DOHH2 (cell line): ENCODE results near the gene ABI2.
"Not testable (repeated sequence)": the region's sequence is repeated elsewhere in the genome, so short reads cannot be mapped to it uniquely, and the experiment has no call there.

Experiments
- H3F3A ChIP-seq: fragments of 200-600 bp; sonication (generic), shearing (Covaris generic); 2 replicates; pipeline ENCODE4 v1.6.0; 2016; ENCODE audit warnings: antibody characterized with exemption, mild to moderate bottlenecking; ENCODE audit not compliant: control insufficient read depth, insufficient read depth
- H3K27ac ChIP-seq: fragments of 200-600 bp; sonication (generic); 2 replicates; pipeline ENCODE4 v1.5.1; 2014; ENCODE audit warnings: low read depth, mild to moderate bottlenecking, low read length, moderate library complexity
- H3K27me3 ChIP-seq: fragments of 200-600 bp; sonication (generic); 2 replicates; pipeline ENCODE4 v1.6.1; 2014; ENCODE audit warnings: mild to moderate bottlenecking, low read length, mixed read lengths; ENCODE audit not compliant: control insufficient read depth
- H3K36me3 ChIP-seq: fragments of 200-600 bp; sonication (generic); 2 replicates; pipeline ENCODE4 v1.6.1; 2014; ENCODE audit warnings: mild to moderate bottlenecking, low read length, moderate library complexity, mixed read lengths; ENCODE audit not compliant: control insufficient read depth
- H3K4me1 ChIP-seq: fragments of 200-600 bp; sonication (generic); 2 replicates; pipeline ENCODE4 v1.6.1; 2014; ENCODE audit warnings: mild to moderate bottlenecking, low read length, mixed read lengths; ENCODE audit not compliant: control insufficient read depth
- H3K4me2 ChIP-seq: fragments of 200-600 bp; sonication (generic); 2 replicates; pipeline ENCODE4 v1.6.0; 2014; ENCODE audit warnings: mild to moderate bottlenecking, low read length, moderate library complexity
- H3K4me3 ChIP-seq: fragments of 200-600 bp; sonication (generic); 2 replicates; pipeline ENCODE4 v1.5.1; 2014; ENCODE audit warnings: mild to moderate bottlenecking, low read length, mixed read lengths
- H3K79me2 ChIP-seq: fragments of 200-600 bp; sonication (generic); 2 replicates; pipeline ENCODE4 v1.6.1; 2014; ENCODE audit warnings: mild to moderate bottlenecking, low read length, mixed read lengths; ENCODE audit not compliant: control insufficient read depth
- H3K9me2 ChIP-seq: fragments of 200-600 bp; sonication (generic); replicated peaks from 2 replicates; pipeline ENCODE4 v1.6.1; 2014; ENCODE audit warnings: mild to moderate bottlenecking, low read length, mixed read lengths; ENCODE audit not compliant: control insufficient read depth
- H3K9me3 ChIP-seq: fragments of 200-600 bp; sonication (generic); 2 replicates; pipeline ENCODE4 v1.6.1; 2014; ENCODE audit warnings: antibody characterized with exemption, low read length, mixed read lengths; ENCODE audit not compliant: control insufficient read depth, insufficient read depth
- H4K20me1 ChIP-seq: fragments of 200-600 bp; sonication (generic); 2 replicates; pipeline ENCODE4 v1.6.0; 2014; ENCODE audit warnings: low read depth, mild to moderate bottlenecking, antibody characterized with exemption, low read length, moderate library complexity; ENCODE audit not compliant: control insufficient read depth, insufficient read depth
- EZH2phosphoT487 ChIP-seq: fragments of 200-600 bp; sonication (generic); IDR thresholded peaks from 2 replicates; pipeline ENCODE4 v1.6.1; 2017; ENCODE audit warnings: borderline replicate concordance, mild to moderate bottlenecking, antibody characterized with exemption, low read length, moderate library complexity, mixed read lengths
- TF ChIP-seq, protein P1 (sequence below): fragments of 200-600 bp; sonication (generic); IDR thresholded peaks from one replicate; pipeline ENCODE4 v1.5.1; 2014; ENCODE audit warnings: antibody characterized with exemption, mild to moderate bottlenecking, low read depth, low read length; ENCODE audit not compliant: poor library complexity, severe bottlenecking

The ABI2 gene

DNA sequence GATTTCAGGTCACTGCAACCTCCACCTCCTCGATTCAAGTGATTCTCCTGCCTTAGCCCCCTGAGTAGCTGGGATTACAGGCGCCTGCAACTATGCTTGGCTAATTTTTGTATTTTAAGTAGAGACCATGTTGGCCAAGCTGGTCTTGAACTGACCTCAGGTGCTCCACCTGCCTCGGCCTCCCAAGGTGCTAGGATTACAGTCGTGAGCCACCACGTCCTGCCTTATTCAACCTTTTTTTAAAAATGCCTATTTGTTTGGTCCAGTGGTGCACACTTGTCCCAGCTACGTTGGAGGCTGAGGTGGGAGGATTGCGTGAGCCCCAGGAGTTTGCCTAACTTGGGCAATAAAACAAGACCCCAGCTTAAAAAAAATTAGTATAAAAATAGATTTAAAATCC lies 46.1 kb upstream of the ABI2 start:
- H3K27ac ChIP-seq: no peak overlapping the region
- H3K27me3 ChIP-seq: no peaks in the 10 kb centered on the region
- H3K4me3 ChIP-seq: no peak overlapping the region
- no peaks in the 10 kb centered on the region for H4K20me1 ChIP-seq
- H3K36me3 ChIP-seq: peaks cover 43% of the 10 kb centered on the region
- no peak for TF ChIP-seq EZH2phosphoT487
- TF ChIP-seq, protein P1, sequence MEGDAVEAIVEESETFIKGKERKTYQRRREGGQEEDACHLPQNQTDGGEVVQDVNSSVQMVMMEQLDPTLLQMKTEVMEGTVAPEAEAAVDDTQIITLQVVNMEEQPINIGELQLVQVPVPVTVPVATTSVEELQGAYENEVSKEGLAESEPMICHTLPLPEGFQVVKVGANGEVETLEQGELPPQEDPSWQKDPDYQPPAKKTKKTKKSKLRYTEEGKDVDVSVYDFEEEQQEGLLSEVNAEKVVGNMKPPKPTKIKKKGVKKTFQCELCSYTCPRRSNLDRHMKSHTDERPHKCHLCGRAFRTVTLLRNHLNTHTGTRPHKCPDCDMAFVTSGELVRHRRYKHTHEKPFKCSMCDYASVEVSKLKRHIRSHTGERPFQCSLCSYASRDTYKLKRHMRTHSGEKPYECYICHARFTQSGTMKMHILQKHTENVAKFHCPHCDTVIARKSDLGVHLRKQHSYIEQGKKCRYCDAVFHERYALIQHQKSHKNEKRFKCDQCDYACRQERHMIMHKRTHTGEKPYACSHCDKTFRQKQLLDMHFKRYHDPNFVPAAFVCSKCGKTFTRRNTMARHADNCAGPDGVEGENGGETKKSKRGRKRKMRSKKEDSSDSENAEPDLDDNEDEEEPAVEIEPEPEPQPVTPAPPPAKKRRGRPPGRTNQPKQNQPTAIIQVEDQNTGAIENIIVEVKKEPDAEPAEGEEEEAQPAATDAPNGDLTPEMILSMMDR: no peak
- H3K4me1 ChIP-seq: no peaks in the 10 kb centered on the region
- H3K9me2 ChIP-seq: no peaks in the 10 kb centered on the region
- H3K4me2 ChIP-seq: no peak overlapping the region
- no peaks in the 10 kb centered on the region for H3K9me3 ChIP-seq
- no peaks in the 10 kb centered on the region for H3F3A ChIP-seq
- H3K79me2 ChIP-seq: no peaks in the 10 kb centered on the region

DNA sequence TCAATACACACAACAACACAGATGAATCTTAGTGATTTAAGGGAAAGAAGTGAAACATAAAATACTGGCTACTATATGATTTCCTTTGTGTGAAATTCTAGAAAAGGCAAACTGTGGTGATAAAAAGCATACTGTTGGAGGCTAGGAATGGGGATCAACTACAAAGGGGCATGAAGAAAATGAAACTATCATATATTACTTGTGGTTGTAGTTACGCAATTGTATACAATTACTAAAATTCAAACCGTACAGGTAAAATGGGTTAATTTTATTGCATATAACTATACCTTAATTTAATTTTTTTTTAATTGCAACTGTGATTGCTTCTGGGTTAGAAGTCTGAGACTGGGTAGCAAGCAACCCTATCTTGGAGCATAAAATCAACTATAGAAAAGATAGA lies 41.7 kb upstream of the ABI2 start:
- Histone ChIP-seq H3K36me3 (peaks cover 15% of the 10 kb centered on the region), H3F3A (no peaks in the 10 kb centered on the region), H3K27ac (no peak overlapping the region), H3K27me3 (no peaks in the 10 kb centered on the region), H3K4me1 (no peaks in the 10 kb centered on the region), H3K4me3 (no peak overlapping the region), H3K9me2 (no peaks in the 10 kb centered on the region), H3K9me3 (no peaks in the 10 kb centered on the region), H4K20me1 (no peaks in the 10 kb centered on the region), H3K79me2 (no peaks in the 10 kb centered on the region), H3K4me2 (no peak overlapping the region)
- no peak for TF ChIP-seq EZH2phosphoT487
- TF ChIP-seq, protein P1: no peak

DNA sequence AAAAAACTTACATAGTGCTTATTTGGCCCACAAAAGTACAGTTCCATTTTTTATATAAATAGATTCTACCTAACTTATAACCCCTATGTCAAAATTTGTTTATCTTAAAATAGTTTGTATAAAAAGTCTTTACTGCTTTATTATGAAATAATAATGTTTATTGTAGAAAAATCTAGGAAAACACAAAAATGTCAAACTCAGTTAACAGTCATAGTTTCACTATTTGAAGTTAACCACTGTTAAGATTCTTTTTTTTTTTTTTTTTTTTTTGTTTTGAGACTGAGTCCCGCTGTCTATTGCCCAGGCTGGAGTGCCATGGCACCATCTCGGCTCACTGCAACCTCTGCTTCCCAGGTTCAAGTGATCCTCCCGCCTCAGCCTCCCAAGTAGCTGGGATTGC lies 26.5 kb upstream of the ABI2 start:
- H3K4me2 ChIP-seq: no peak overlapping the region
- no peak overlapping the region for H3K4me3 ChIP-seq
- H3K27me3 ChIP-seq: no peaks in the 10 kb centered on the region
- TF ChIP-seq, protein P1: no peak
- no peak for TF ChIP-seq EZH2phosphoT487
- no peaks in the 10 kb centered on the region for H3K36me3 ChIP-seq
- H3K27ac ChIP-seq: no peak overlapping the region
- H3K4me1 ChIP-seq: no peaks in the 10 kb centered on the region
- no peaks in the 10 kb centered on the region for H3K9me3 ChIP-seq
- H3K9me2 ChIP-seq: no peaks in the 10 kb centered on the region
- H3F3A ChIP-seq: no peaks in the 10 kb centered on the region
- H4K20me1 ChIP-seq: no peaks in the 10 kb centered on the region
- no peaks in the 10 kb centered on the region for H3K79me2 ChIP-seq

DNA sequence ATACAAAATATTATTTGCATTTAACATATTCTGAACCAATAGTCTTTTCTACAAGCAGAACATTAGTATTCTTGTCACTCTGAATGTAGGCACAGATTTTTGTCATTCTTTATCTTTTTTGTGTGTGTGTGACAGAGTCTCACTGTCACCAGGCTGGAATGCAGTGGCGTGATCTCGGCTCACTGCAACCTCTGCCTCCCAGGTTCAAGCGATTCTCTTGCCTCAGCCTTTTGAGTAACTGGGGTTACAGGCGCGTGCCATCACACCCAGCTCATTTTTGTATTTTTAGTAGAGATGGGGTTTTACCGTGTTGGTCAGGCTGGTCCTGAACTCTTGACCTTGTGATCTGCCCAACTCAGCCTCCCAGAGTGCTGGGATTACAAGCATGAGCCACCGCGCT lies 25.6 kb upstream of the ABI2 start:
- not testable (repeated sequence) for H3F3A ChIP-seq, H3K4me1 ChIP-seq, H3K79me2 ChIP-seq, H3K27ac ChIP-seq, H3K4me3 ChIP-seq, H3K27me3 ChIP-seq, H3K9me3 ChIP-seq, H3K9me2 ChIP-seq, H3K36me3 ChIP-seq, H4K20me1 ChIP-seq, H3K4me2 ChIP-seq
